GM10248 (cell line): Measurements from ENCODE around the gene HCN1.
"Not testable (repeated sequence)": the region's sequence is repeated elsewhere in the genome, so short reads cannot be mapped to it uniquely, and the experiment has no call there.

Source experiments
- CTCF ChIA-PET: fragments of 300-600 bp; sonication (Branson Sonifier 250); formaldehyde crosslinking; extraction: SDS; loops from one replicate; lab custom pipeline; 2021; ENCODE audit warnings: antibody characterized with exemption; lab: Yijun Ruan, JAX
- POLR2A ChIA-PET: fragments of 350-650 bp; sonication (Branson Sonifier 250); formaldehyde crosslinking; extraction: SDS; loops from one replicate; lab custom pipeline; 2020; ENCODE audit warnings: antibody characterized with exemption; lab: Yijun Ruan, JAX
- DNase-seq: peaks from one replicate; pipeline ENCODE4 v3.0.0; 2012; ENCODE audit errors: extremely low spot score
- TF ChIP-seq, protein P1 (sequence below): IDR thresholded peaks from 2 replicates; pipeline ENCODE4 v1.5.1; 2012; ENCODE audit warnings: mild to moderate bottlenecking, low read depth; ENCODE audit errors: extremely low read depth, missing control alignments, control extremely low read depth

HCN1 gene

DNA sequence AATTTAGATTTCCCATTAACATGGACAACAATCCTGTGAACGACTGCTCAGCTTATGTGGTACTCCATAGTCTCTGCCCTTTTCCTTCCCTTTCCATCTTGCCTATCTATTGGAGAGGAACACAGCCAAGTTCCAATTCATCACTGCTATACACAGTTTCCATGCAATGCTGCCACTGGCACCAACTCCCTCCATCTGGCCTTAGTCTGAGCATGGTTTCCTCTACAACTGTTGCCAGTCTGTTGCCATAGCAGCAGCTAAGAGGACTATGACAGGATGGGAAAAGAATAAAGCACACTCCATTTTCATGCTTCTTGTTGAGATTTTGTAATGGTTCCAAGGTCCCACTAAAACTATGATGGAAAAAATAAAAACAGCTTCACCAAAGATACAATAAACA lies 189.0 kb downstream of the HCN1 start:
- CTCF ChIA-PET, result no interaction called here

DNA sequence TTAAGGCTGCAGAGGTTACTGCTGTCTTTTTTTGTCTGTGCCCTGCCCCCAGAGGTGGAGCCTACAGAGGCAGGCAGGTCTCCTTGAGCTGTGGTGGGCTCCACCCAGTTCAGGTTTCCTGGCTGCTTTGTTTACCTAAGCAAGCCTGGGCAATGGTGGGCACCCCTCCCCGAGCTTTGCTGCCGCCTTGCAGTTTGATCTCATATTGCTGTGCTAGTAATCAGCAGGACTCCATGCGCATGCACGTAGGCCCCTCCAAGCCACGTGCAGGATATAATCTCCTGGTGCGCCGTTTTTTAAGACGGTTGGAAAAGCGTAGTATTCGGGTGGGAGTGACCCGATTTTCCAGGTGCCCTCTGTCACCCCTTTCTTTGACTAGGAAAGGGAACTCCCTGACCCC lies 197.2 kb downstream of the HCN1 start:
- CTCF ChIA-PET, POLR2A ChIA-PET, DNase-seq: not testable (repeated sequence)

More for the DNA sequence above, 189.0 kb downstream of the HCN1 start:
- TF ChIP-seq, protein P1, sequence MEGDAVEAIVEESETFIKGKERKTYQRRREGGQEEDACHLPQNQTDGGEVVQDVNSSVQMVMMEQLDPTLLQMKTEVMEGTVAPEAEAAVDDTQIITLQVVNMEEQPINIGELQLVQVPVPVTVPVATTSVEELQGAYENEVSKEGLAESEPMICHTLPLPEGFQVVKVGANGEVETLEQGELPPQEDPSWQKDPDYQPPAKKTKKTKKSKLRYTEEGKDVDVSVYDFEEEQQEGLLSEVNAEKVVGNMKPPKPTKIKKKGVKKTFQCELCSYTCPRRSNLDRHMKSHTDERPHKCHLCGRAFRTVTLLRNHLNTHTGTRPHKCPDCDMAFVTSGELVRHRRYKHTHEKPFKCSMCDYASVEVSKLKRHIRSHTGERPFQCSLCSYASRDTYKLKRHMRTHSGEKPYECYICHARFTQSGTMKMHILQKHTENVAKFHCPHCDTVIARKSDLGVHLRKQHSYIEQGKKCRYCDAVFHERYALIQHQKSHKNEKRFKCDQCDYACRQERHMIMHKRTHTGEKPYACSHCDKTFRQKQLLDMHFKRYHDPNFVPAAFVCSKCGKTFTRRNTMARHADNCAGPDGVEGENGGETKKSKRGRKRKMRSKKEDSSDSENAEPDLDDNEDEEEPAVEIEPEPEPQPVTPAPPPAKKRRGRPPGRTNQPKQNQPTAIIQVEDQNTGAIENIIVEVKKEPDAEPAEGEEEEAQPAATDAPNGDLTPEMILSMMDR, result no peak
- no peak for DNase-seq
- POLR2A ChIA-PET, result no interaction called here

DNA sequence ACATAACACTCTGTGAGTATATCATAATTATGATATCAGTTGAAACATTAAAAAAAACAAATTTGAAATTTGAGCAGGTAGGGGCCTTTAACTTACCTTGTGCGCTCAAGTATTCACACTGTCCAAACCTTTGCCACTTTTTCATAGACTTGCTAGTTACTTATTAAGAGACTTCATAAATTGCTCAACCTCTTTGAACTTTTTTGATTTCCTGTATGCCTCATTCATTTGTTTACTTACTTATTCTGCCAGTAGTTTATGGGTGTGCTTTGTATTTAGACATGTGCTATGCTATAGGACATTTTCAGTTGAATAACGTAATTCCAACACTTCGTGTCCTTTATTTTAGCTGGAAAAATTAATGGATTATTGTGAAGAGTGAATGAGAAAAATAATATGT lies 204.8 kb downstream of the HCN1 start:
- ChIA-PET CTCF (no interaction called here), POLR2A (no interaction called here)
- no peak for DNase-seq
- TF ChIP-seq, protein P1, result no peak

DNA sequence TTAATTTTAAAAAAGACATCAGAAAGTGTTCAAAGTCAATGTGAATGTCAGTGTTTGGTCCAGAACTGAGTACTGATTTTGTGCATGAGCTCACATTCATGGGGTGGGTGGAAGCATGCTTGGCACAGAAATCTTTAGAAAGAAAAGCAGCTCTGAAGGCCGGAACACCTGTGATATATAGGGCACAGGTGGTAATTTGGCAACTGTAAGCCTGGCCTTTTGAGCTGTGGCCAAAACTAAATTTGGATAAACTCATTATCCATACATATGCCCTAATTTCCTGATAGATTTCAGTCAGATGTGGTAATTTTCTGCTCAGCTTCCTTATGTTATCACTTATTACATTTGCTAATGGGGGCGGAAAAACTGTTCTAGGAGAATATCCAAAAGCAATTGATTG lies 211.4 kb downstream of the HCN1 start:
- DNase-seq, result no peak
- CTCF ChIA-PET, result no interaction called here
- POLR2A ChIA-PET, result no interaction called here
- TF ChIP-seq, protein P1, result no peak

DNA sequence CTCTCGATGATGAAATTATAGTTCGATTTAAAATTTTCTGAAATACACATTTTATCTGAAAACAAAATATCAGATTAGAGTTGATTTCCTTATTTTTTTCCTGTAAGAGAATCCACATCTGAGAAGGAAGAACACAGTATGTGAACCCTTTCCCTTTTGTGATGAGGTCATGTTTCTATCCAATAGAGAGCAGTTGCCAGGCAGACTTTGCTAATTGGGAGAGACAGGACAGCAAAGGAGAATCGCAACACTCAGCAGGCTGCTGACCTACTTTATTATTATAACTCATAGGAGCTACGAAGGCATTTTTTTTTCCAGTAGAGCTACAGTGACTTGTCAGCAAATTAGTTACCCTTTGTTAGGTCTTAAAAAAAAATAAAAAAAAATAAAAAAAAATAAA lies 242.1 kb downstream of the HCN1 start:
- CTCF ChIA-PET, result interaction anchor here (0.9 to 2.0 kb wide), 2 partner anchors 13 to 95 kb away, joined by 3 to 6 read pairs; no protein-coding TSS in a partner anchor
- DNase-seq, result no peak
- TF ChIP-seq, protein P1, result no peak
- POLR2A ChIA-PET, result no interaction called here

DNA sequence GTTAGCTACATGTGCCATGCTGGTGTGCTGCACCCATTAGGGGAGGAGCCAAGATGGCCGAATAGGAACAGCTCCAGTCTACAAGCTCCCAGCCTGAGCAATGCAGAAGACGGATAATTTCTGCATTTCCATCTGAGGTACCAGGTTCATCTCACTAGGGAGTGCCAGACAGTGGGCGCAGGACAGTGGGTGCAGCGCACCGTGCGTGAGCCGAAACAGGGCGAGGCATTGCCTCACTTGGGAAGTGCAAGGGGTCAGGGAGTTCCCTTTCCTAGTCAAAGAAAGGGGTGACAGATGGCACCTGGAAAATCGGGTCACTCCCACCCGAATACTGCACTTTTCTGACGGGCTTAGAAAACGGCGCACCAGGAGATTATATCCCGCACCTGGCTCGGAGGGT lies 251.3 kb downstream of the HCN1 start:
- DNase-seq, CTCF ChIA-PET, POLR2A ChIA-PET: not testable (repeated sequence)

DNA sequence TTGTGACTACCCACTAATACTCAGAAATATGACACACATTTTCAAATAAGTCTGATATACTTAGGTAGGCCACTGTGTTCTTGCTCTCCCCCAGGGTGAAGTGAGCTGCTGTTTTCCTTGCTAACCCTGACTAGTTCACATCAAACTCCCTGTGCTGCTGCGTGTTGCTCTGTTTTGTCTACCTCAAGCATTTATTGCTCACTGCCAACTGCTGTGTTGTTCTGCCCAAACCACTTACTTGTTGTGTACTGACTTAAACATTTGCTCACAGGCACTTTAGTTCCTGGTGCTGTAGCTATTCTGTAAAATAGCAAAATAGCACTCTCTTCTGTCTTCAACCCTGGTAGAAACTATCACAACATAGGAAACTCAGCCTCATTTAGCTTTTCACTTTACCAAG lies 255.7 kb downstream of the HCN1 start:
- ChIA-PET CTCF (interaction anchor here (1.9 to 2.0 kb wide), 3 partner anchors 9 to 14 kb away, joined by 5 to 6 read pairs (median 6); no protein-coding TSS in a partner anchor), POLR2A (no interaction called here)
- no peak for DNase-seq
- TF ChIP-seq, protein P1, result no peak

DNA sequence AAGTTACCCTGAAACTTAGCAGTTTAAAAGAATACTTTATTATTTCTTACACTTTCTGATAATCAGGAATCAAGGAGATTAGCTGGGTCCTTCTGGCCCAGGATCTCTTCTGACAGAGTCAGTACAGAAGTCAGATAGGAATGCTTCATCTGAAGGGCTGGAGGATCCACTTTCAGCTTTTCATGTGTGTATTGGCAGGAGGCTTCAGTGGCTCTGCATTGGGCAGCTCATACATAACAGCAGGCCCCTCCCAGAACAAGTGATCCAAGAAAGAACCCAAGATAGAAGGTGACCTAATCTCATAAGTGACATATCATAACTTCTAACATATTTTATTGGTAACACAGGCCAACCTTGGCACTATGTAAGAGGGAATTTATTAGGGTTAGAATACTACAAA lies 258.4 kb downstream of the HCN1 start:
- DNase-seq, result no peak
- ChIA-PET CTCF (interaction anchor here (0.7 kb wide), 1 partner anchor 20 kb away, joined by 3 read pairs; no protein-coding TSS in a partner anchor), POLR2A (no interaction called here)
- TF ChIP-seq, protein P1, result no peak
